ENCODE results near the gene DLG2. TPM values are rescaled to one million over a fixed set of nuclear protein-coding genes. Genes with fewer than 3 reads are reported as not detected.
"Not testable (repeated sequence)": the region's sequence is repeated elsewhere in the genome, so short reads cannot be mapped to it uniquely, and the experiment has no call there.

Gene DLG2
- total and polyA plus RNA-seq, 4 donors, result 0.30 to 5.5 (median 0.68) TPM

GRCh38 chr11:83424376-83425136 lies 2202.6 kb downstream of the DLG2 start:
- H3K4me3 ChIP-seq (ENCODE audit: low read depth in 1 of 3, low read length in 3 of 3), result no peak overlapping the region
- H3K36me3 ChIP-seq (ENCODE audit: control insufficient read depth in 4 of 4, insufficient read depth in 3 of 4, low read depth in 1 of 4, low read length in 3 of 4), result no peaks in the 10 kb centered on the region
- no peak for DNase-seq (ENCODE audit: low spot score)
- no peak overlapping the region for H3K27ac ChIP-seq (ENCODE audit: low read depth in 1 of 2, low read length in 2 of 2)
- H3K9me3 ChIP-seq (ENCODE audit: control insufficient read depth in 4 of 4, low read length in 3 of 4), result no peaks in the 10 kb centered on the region
- WGBS, result 72% methylated on average over 2 of the region's 2 CpGs
- no peaks in the 10 kb centered on the region for H3K27me3 ChIP-seq (ENCODE audit: control insufficient read depth in 4 of 4, insufficient read depth in 4 of 4, low read length in 3 of 4)
- no peaks in the 10 kb centered on the region for H3K4me1 ChIP-seq (ENCODE audit: control insufficient read depth in 4 of 4, insufficient read depth in 4 of 4, low read length in 3 of 4)
- no peak overlapping the region for H3K9ac ChIP-seq (ENCODE audit: low read depth in 1 of 2, low read length in 2 of 2)
- TF ChIP-seq CTCF (IDR thresholded peaks at IDR 0.05; ENCODE audit: low read depth, low read length, missing input control) (no peak), MAX (IDR thresholded peaks at IDR 0.05) (no peak), FOXA1 (IDR thresholded peaks at IDR 0.05) (no peak), RXRA (IDR thresholded peaks at IDR 0.05) (no peak), TAF1 (conservative IDR thresholded peaks at IDR 0.05) (no peak), EGR1 (IDR thresholded peaks at IDR 0.05; ENCODE audit: low read depth in 2 of 2) (no peak), FOXA2 (IDR thresholded peaks at IDR 0.05) (no peak), YY1 (IDR thresholded peaks at IDR 0.05) (no peak), JUND (IDR thresholded peaks at IDR 0.05) (no peak), HNF4G (IDR thresholded peaks at IDR 0.05) (no peak), RAD21 (IDR thresholded peaks at IDR 0.05) (no peak), HNF4A (conservative IDR thresholded peaks at IDR 0.05) (no peak), REST (IDR thresholded peaks at IDR 0.05) (no peak), GABPA (IDR thresholded peaks at IDR 0.05 in 1 of 2, conservative IDR thresholded peaks at IDR 0.05 in 1 of 2) (no peak), ZBTB33 (IDR thresholded peaks at IDR 0.05) (no peak), SP1 (IDR thresholded peaks at IDR 0.05) (no peak), ATF3 (IDR thresholded peaks at IDR 0.05) (no peak), NR2F2 (IDR thresholded peaks at IDR 0.05) (no peak)

- DNase-seq (ENCODE audit: low spot score); H3K9me3 ChIP-seq (ENCODE audit: control insufficient read depth in 4 of 4, low read length in 3 of 4); H3K36me3 ChIP-seq (ENCODE audit: control insufficient read depth in 4 of 4, insufficient read depth in 3 of 4, low read depth in 1 of 4, low read length in 3 of 4); H3K27ac ChIP-seq (ENCODE audit: low read depth in 1 of 2, low read length in 2 of 2); H3K9ac ChIP-seq (ENCODE audit: low read depth in 1 of 2, low read length in 2 of 2); H3K4me1 ChIP-seq (ENCODE audit: control insufficient read depth in 4 of 4, insufficient read depth in 4 of 4, low read length in 3 of 4); H3K4me3 ChIP-seq (ENCODE audit: low read depth in 1 of 3, low read length in 3 of 3); H3K27me3 ChIP-seq (ENCODE audit: control insufficient read depth in 4 of 4, insufficient read depth in 4 of 4, low read length in 3 of 4): not testable (repeated sequence)
- 84% methylated on average over 5 of the region's 5 CpGs for WGBS
These were observed 2204.5 kb downstream of the DLG2 start for GRCh38 chr11:83422641-83423040.
